Endodermal cell (in vitro differentiated cells): ENCODE data around the gene SCFD2. TPM values are rescaled to one million over a fixed set of nuclear protein-coding genes. Genes with fewer than 3 reads are reported as not detected.

ENCODE experiments used
- DNase-seq: peaks from one replicate; pipeline ENCODE4 v3.0.0-alpha.2; 2017
- H3K27ac ChIP-seq: 2 replicates; pipeline ENCODE4 v1.5.1; 2013; ENCODE audit warnings: mild to moderate bottlenecking, low read depth, low read length, moderate library complexity
- H3K27me3 ChIP-seq: 2 replicates; pipeline ENCODE4 v1.6.1; 2013; ENCODE audit warnings: mild to moderate bottlenecking, low read length, moderate library complexity; ENCODE audit not compliant: insufficient read depth, control insufficient read depth, poor library complexity, severe bottlenecking
- H3K36me3 ChIP-seq: 2 replicates; pipeline ENCODE4 v1.7.0; 2013; ENCODE audit warnings: mild to moderate bottlenecking, low read length, moderate library complexity; ENCODE audit not compliant: control insufficient read depth, insufficient read depth
- H3K4me1 ChIP-seq: one replicate; pipeline ENCODE4 v1.7.0; 2013; ENCODE audit warnings: low read length; ENCODE audit not compliant: control insufficient read depth, insufficient read depth
- H3K4me3 ChIP-seq: 2 replicates; pipeline ENCODE4 v1.5.1; 2013; ENCODE audit warnings: mild to moderate bottlenecking, low read length, moderate library complexity
- H3K9ac ChIP-seq: 2 replicates; pipeline ENCODE4 v1.6.1; 2013; ENCODE audit warnings: mild to moderate bottlenecking, low read length, moderate library complexity; ENCODE audit not compliant: poor library complexity, severe bottlenecking; ENCODE audit errors: extremely low read depth
- H3K9me3 ChIP-seq: 2 replicates; pipeline ENCODE4 v1.6.1; 2013; ENCODE audit warnings: mild to moderate bottlenecking, low read length, moderate library complexity; ENCODE audit not compliant: control insufficient read depth
- H3K27ac Mint-ChIP-seq: 2 replicates; pipeline ENCODE4 v1.8.0; 2020; ENCODE audit warnings: mixed read lengths
- H3K27me3 Mint-ChIP-seq: 2 replicates; pipeline ENCODE4 v1.8.0; 2021; ENCODE audit warnings: mild to moderate bottlenecking, mixed read lengths; ENCODE audit not compliant: insufficient read depth
- H3K36me3 Mint-ChIP-seq: 2 replicates; pipeline ENCODE4 v1.8.0; 2020; ENCODE audit warnings: low read depth, mixed read lengths
- H3K4me1 Mint-ChIP-seq: 2 replicates; pipeline ENCODE4 v1.8.0; 2020; ENCODE audit warnings: mixed read lengths
- H3K4me3 Mint-ChIP-seq: 2 replicates; pipeline ENCODE4 v1.8.0; 2020; ENCODE audit warnings: mild to moderate bottlenecking, moderate library complexity, mixed read lengths
- H3K9me3 Mint-ChIP-seq: 2 replicates; pipeline ENCODE4 v1.8.0; 2020; ENCODE audit warnings: mild to moderate bottlenecking, mixed read lengths
- CTCF ChIP-seq: fragments of 200-600 bp; sonication (generic); conservative IDR thresholded peaks from 2 replicates; pipeline ENCODE4 v1.5.0; 2021; ENCODE audit warnings: antibody characterized with exemption, mild to moderate bottlenecking
- WGBS, 2 experiments: methylation state at CpG; one replicate each; pipeline versions ENCODE4 v1.1.5 to v1.1.7; 2013; ENCODE audit warnings: missing lambda C conversion rate in 2 of 2, mixed read lengths in 1 of 2; ENCODE audit not compliant: insufficient coverage in 1 of 2, insufficient read length in 1 of 2; 5-methylcytosine and 5-hydroxymethylcytosine counted together
- total RNA-seq, 2 donors: library from RNA; stranded (reverse); fragmentation: NEBNext Ultra II Directional in 1 of 2; extraction: Animal tissue kit (Norgen Biotek cat#: 25700) in 1 of 2; gene quantifications; 2 replicates in 1 of 2; 3 replicates in 1 of 2; pipeline ENCODE4 v1.2.1, GENCODE V29; 2021

The SCFD2 gene
- total RNA-seq, 2 donors from 2014 or later = 5.7 to 6.5 TPM

- Mint-ChIP-seq H3K27me3 (no peaks in the 10 kb centered on the region), H3K9me3 (no peaks in the 10 kb centered on the region), H3K27ac (no peak overlapping the region), H3K36me3 (no peaks in the 10 kb centered on the region), H3K4me3 (no peak overlapping the region), H3K4me1 (no peaks in the 10 kb centered on the region)
- H3K36me3 ChIP-seq = no peaks in the 10 kb centered on the region
- no peak overlapping the region for H3K4me3 ChIP-seq
- H3K27me3 ChIP-seq = no peaks in the 10 kb centered on the region
- no peak overlapping the region for H3K27ac ChIP-seq
- TF ChIP-seq CTCF = no peak
- no peaks in the 10 kb centered on the region for H3K9me3 ChIP-seq
- DNase-seq = no peak
- no peak overlapping the region for H3K9ac ChIP-seq
- WGBS, 2 experiments = 92% methylated on average over 3 of the region's 3 CpGs; no CpG with 5 or more reads in 1 of the 2 experiments
- H3K4me1 ChIP-seq = no peaks in the 10 kb centered on the region
Observed at GRCh38 chr4:53043055-53043454, 322.8 kb downstream of the SCFD2 start.

- 79% methylated on average over 2 of the region's 2 CpGs; no CpG with 5 or more reads in 1 of the 2 experiments for WGBS, 2 experiments
- TF ChIP-seq CTCF = no peak
- H3K27ac ChIP-seq = no peak overlapping the region
- Mint-ChIP-seq H3K4me3 (no peak overlapping the region), H3K27ac (no peak overlapping the region), H3K9me3 (no peaks in the 10 kb centered on the region), H3K27me3 (no peaks in the 10 kb centered on the region), H3K4me1 (no peaks in the 10 kb centered on the region), H3K36me3 (no peaks in the 10 kb centered on the region)
- no peaks in the 10 kb centered on the region for H3K27me3 ChIP-seq
- DNase-seq = no peak
- no peak overlapping the region for H3K4me3 ChIP-seq
- no peaks in the 10 kb centered on the region for H3K36me3 ChIP-seq
- H3K9me3 ChIP-seq = no peaks in the 10 kb centered on the region
- no peaks in the 10 kb centered on the region for H3K4me1 ChIP-seq
- H3K9ac ChIP-seq = no peak overlapping the region
Observed at GRCh38 chr4:53040851-53041250, 325.0 kb downstream of the SCFD2 start.

- Histone ChIP-seq H3K4me1 (no peaks in the 10 kb centered on the region), H3K36me3 (no peaks in the 10 kb centered on the region), H3K9me3 (no peaks in the 10 kb centered on the region), H3K4me3 (no peak overlapping the region), H3K27me3 (no peaks in the 10 kb centered on the region), H3K27ac (no peak overlapping the region), H3K9ac (no peak overlapping the region)
- TF ChIP-seq CTCF = no peak
- 94 to 100% methylated on average over 1 to 2 of the region's 2 CpGs for WGBS, 2 experiments
- Mint-ChIP-seq H3K9me3 (peaks cover 2% of the 10 kb centered on the region), H3K27me3 (no peaks in the 10 kb centered on the region), H3K36me3 (no peaks in the 10 kb centered on the region), H3K4me3 (no peak overlapping the region), H3K27ac (no peak overlapping the region), H3K4me1 (no peaks in the 10 kb centered on the region)
- DNase-seq = no peak
Observed at GRCh38 chr4:53040459-53040815, 325.4 kb downstream of the SCFD2 start.
